Measurements from ENCODE around the gene SSBP4. TPM values are rescaled to one million over a fixed set of nuclear protein-coding genes. Genes with fewer than 3 reads are reported as not detected.

Gene SSBP4
- total and polyA plus RNA-seq, 2 donors (not counting 1 experiment from before 2014, with no cell fraction given) = 37.0 to 64.2 TPM

DNA sequence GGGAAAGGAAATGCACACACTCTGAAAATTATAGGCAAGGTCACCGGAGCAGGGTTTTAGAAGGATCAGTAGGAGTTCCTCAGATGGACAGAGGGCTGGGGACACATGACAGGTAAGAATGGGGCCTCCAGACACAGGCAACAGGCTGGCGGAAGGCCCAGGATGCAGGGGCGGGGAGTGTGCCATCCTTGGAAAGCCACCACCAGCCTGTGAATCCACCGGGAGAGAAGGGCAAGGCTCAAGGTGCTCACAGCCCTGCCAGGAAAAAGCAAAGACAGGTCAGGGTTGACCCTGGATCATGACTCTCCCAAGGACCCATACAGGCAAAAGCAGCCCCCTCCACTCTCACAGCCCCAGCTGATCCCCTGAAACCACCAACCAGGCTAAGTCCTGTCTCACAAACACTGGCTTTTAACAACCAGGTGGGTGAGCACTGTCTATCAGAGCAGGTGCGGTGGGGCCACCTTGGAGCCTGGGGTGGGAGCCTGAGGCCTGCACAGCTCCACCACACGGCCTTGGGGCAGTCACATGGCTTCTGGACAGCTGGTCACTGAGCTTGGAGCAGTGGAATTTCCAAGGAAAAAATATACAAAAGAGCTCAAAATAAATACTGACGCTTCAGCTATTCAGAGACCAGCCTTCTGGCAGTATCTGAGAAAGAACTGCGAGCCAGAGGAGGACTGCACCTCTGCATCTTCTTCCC, 54.0 kb downstream of the SSBP4 start:
- Mint-ChIP-seq H3K27me3 (no peaks in the 10 kb centered on the region), H3K27ac (no peak overlapping the region), H3K4me3 (no peak overlapping the region), H3K4me1 (peaks cover 30% of the 10 kb centered on the region), H3K9me3 (ENCODE audit: insufficient read depth) (no peaks in the 10 kb centered on the region)
- intact Hi-C loops (cut with micrococcal nuclease) = no loop called here
- no peaks in the 10 kb centered on the region for H3K27me3 ChIP-seq (replicated peaks in 1 of 4; ENCODE audit: control extremely low read depth in 1 of 4, control insufficient read depth in 3 of 4, insufficient read depth in 4 of 4, low read length in 3 of 4)
- H3K36me3 ChIP-seq (replicated peaks in 1 of 2; ENCODE audit: control extremely low read depth in 1 of 2, control insufficient read depth in 1 of 2, extremely low read depth in 1 of 2, insufficient read depth in 2 of 2, low read length in 1 of 2) = peaks cover 0 to 19% of the 10 kb centered on the region in 2 experiments
- ChIA-PET POLR2A (no interaction called here), CTCF (interaction anchor here (0.5 to 1.2 kb wide), 2 partner anchors 11 to 997 kb away, joined by 4 to 7 read pairs; no protein-coding TSS in a partner anchor)
- peaks cover 76% of the 10 kb centered on the region for H3K79me2 ChIP-seq (ENCODE audit: control insufficient read depth, insufficient read depth, low read length)
- no peaks in the 10 kb centered on the region for H3K9me3 ChIP-seq (ENCODE audit: control extremely low read depth in 1 of 3, control insufficient read depth in 2 of 3, insufficient read depth in 1 of 3, low read length in 2 of 3)
- H3K4me2 ChIP-seq (replicated peaks; ENCODE audit: low read depth, low read length, poor library complexity, severe bottlenecking) = no peak overlapping the region
- WGBS (ENCODE audit: insufficient coverage) = 90% methylated on average over 8 of the region's 8 CpGs
- no peak overlapping the region for H3K4me3 ChIP-seq (ENCODE audit: control extremely low read depth in 1 of 5, extremely low read depth in 1 of 5, insufficient read depth in 1 of 5, low read depth in 2 of 5, low read length in 4 of 5)
- ATAC-seq (ENCODE audit: low read depth) (no peak), DNase-seq (no peak)
- TF ChIP-seq EZH2 (IDR thresholded peaks at IDR 0.05; ENCODE audit: borderline replicate concordance, insufficient read depth, low read depth, low read length, poor library complexity, severe bottlenecking) = no peak
- TF ChIP-seq, protein P1, sequence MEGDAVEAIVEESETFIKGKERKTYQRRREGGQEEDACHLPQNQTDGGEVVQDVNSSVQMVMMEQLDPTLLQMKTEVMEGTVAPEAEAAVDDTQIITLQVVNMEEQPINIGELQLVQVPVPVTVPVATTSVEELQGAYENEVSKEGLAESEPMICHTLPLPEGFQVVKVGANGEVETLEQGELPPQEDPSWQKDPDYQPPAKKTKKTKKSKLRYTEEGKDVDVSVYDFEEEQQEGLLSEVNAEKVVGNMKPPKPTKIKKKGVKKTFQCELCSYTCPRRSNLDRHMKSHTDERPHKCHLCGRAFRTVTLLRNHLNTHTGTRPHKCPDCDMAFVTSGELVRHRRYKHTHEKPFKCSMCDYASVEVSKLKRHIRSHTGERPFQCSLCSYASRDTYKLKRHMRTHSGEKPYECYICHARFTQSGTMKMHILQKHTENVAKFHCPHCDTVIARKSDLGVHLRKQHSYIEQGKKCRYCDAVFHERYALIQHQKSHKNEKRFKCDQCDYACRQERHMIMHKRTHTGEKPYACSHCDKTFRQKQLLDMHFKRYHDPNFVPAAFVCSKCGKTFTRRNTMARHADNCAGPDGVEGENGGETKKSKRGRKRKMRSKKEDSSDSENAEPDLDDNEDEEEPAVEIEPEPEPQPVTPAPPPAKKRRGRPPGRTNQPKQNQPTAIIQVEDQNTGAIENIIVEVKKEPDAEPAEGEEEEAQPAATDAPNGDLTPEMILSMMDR (IDR thresholded peaks at IDR 0.05) = no peak
- H4K20me1 ChIP-seq (ENCODE audit: control insufficient read depth, insufficient read depth, low read length, poor library complexity, severe bottlenecking) = peaks cover 96% of the 10 kb centered on the region
- no peak overlapping the region for H3K9ac ChIP-seq (ENCODE audit: low read length)
- H3K27ac ChIP-seq (ENCODE audit: low read length in 2 of 2) = no peak overlapping the region
- no peak overlapping the region for H2AFZ ChIP-seq (ENCODE audit: insufficient read depth, low read depth, low read length, poor library complexity, severe bottlenecking)
- peaks cover 0 to 2% of the 10 kb centered on the region in 2 donors for H3K4me1 ChIP-seq (ENCODE audit: control insufficient read depth in 2 of 2, insufficient read depth in 2 of 2, low read length in 2 of 2)

DNA sequence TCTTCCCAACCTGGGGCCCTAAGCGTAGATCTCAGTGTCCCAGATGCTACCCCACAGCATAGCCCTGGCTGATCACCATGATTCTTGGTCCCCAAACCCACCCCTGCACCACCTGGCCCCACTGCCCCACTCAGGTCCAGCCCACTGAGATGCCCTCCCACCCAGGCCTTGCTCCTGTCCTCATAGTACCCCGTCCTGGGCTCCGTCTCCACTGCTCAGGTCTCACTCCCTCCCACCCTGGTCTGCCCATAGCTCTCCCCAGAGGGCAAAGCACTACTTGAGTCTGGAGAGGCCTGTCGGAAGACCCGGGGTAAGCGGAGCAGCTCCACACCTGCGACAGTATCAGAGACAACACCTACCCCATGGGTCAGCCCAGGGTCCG, 54.5 kb downstream of the SSBP4 start:
- Histone ChIP-seq H3K4me3 (ENCODE audit: control extremely low read depth in 1 of 5, extremely low read depth in 1 of 5, insufficient read depth in 1 of 5, low read depth in 2 of 5, low read length in 4 of 5) (no peak overlapping the region), H3K27ac (ENCODE audit: low read length in 2 of 2) (no peak overlapping the region), H3K4me2 (replicated peaks; ENCODE audit: low read depth, low read length, poor library complexity, severe bottlenecking) (no peak overlapping the region), H3K79me2 (ENCODE audit: control insufficient read depth, insufficient read depth, low read length) (peaks cover 76% of the 10 kb centered on the region), H3K4me1 (ENCODE audit: control insufficient read depth in 2 of 2, insufficient read depth in 2 of 2, low read length in 2 of 2) (peaks cover 2 to 8% of the 10 kb centered on the region in 2 donors), H3K36me3 (replicated peaks in 1 of 2; ENCODE audit: control extremely low read depth in 1 of 2, control insufficient read depth in 1 of 2, extremely low read depth in 1 of 2, insufficient read depth in 2 of 2, low read length in 1 of 2) (peaks cover 0 to 19% of the 10 kb centered on the region in 2 experiments), H3K27me3 (replicated peaks in 1 of 4; ENCODE audit: control extremely low read depth in 1 of 4, control insufficient read depth in 3 of 4, insufficient read depth in 4 of 4, low read length in 3 of 4) (no peaks in the 10 kb centered on the region), H2AFZ (ENCODE audit: insufficient read depth, low read depth, low read length, poor library complexity, severe bottlenecking) (no peak overlapping the region), H3K9me3 (ENCODE audit: control extremely low read depth in 1 of 3, control insufficient read depth in 2 of 3, insufficient read depth in 1 of 3, low read length in 2 of 3) (no peaks in the 10 kb centered on the region), H4K20me1 (ENCODE audit: control insufficient read depth, insufficient read depth, low read length, poor library complexity, severe bottlenecking) (peaks cover 96% of the 10 kb centered on the region), H3K9ac (ENCODE audit: low read length) (no peak overlapping the region)
- peaks cover 36% of the 10 kb centered on the region for H3K4me1 Mint-ChIP-seq
- no peak for DNase-seq
- ATAC-seq (ENCODE audit: low read depth) = no peak
- no peak overlapping the region for H3K4me3 Mint-ChIP-seq
- H3K27me3 Mint-ChIP-seq = no peaks in the 10 kb centered on the region
- POLR2A ChIA-PET = no interaction called here
- CTCF ChIA-PET = interaction anchor here (0.5 to 1.2 kb wide), 3 partner anchors 12 to 996 kb away, joined by 3 to 7 read pairs (median 4); no protein-coding TSS in a partner anchor
- TF ChIP-seq EZH2 (IDR thresholded peaks at IDR 0.05; ENCODE audit: borderline replicate concordance, insufficient read depth, low read depth, low read length, poor library complexity, severe bottlenecking) = no peak
- TF ChIP-seq, protein P1 (IDR thresholded peaks at IDR 0.05) = no peak
- no peak overlapping the region for H3K27ac Mint-ChIP-seq
- intact Hi-C loops (cut with micrococcal nuclease) = no loop called here
- H3K9me3 Mint-ChIP-seq (ENCODE audit: insufficient read depth) = no peaks in the 10 kb centered on the region
- 98% methylated on average over 8 of the region's 8 CpGs for WGBS (ENCODE audit: insufficient coverage)
